SJCRH30 (cell line): ENCODE data around the gene OLFM2. TPM values are rescaled to one million over a fixed set of nuclear protein-coding genes. Genes with fewer than 3 reads are reported as not detected.

Source experiments
- DNase-seq, 2 experiments: peaks; one replicate each; pipeline ENCODE4 v3.0.0-alpha.2; 2015 to 2020
- H3K27ac ChIP-seq: fragments of 250-450 bp; sonication (Bioruptor Pico); 2 replicates; pipeline ENCODE4 v1.5.1; 2020; ENCODE audit warnings: mild to moderate bottlenecking, moderate library complexity
- H3K27me3 ChIP-seq: fragments of 250-450 bp; sonication (Bioruptor Pico); 2 replicates; pipeline ENCODE4 v1.5.1; 2020; ENCODE audit warnings: mild to moderate bottlenecking, moderate library complexity
- H3K36me3 ChIP-seq: fragments of 250-450 bp; sonication (Bioruptor Pico); 2 replicates; pipeline ENCODE4 v1.5.1; 2020; ENCODE audit warnings: mild to moderate bottlenecking, moderate library complexity
- H3K4me1 ChIP-seq: fragments of 250-450 bp; sonication (Bioruptor Pico); 2 replicates; pipeline ENCODE4 v1.5.1; 2020; ENCODE audit warnings: mild to moderate bottlenecking, moderate library complexity
- H3K4me3 ChIP-seq: fragments of 250-450 bp; sonication (Bioruptor Pico); 2 replicates; pipeline ENCODE4 v1.5.1; 2020; ENCODE audit warnings: mild to moderate bottlenecking, moderate library complexity
- H3K9me3 ChIP-seq: fragments of 250-450 bp; sonication (Bioruptor Pico); replicated peaks from 2 replicates; pipeline ENCODE4 v1.5.1; 2020; ENCODE audit warnings: mild to moderate bottlenecking, moderate library complexity
- total RNA-seq: library from RNA; depleted of rRNA; stranded (reverse); fragments of >200 nt; shearing (Covaris generic); gene quantifications from 2 replicates; pipeline ENCODE4 v1.2.3, GENCODE V29; 2014; rRNA removed

Gene OLFM2
- total RNA-seq = 0.20 TPM in 1 of 2 replicates, not detected in the other

DNA sequence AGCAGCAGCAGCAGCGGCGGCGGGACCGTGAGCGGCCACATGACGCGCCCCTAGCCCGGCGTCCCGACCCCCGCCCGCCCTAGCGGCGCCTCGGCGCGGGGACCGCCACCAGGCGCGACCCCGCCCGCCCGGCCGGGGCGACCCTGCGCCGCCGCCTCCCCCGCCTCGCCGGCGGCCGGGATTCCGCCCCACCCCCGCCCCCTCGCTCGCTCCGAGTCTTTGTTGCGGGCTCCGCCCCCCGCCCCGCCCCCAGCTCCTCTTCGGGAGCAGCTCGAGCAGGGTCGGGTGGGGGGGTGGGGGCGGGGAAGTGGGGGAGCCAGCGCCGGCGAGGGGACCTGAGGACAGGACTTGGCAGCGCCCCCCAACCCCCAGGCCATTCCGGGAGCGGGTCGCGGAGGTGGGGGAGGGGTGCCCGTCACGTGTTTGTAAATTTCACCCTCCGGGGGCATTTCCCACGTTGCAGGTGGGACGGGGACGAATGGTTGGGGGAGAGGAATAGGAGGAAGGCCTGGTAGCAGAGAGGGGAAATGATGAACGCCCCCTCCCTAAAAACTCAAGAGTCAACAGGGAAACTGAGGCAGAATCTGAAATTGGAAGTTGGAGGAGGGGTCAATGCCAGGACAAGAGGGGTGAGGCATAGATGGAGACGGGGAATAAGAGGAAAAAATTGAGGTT lies at the start of gene OLFM2:
Gene OLFM2 (minus strand): TSS at position 190 of the 675 bp plus-strand sequence. CDS start 149 bp downstream, at position 41.
- no peaks in the 10 kb centered on the region for H3K9me3 ChIP-seq
- no peak for DNase-seq
- H3K27me3 ChIP-seq = no peaks in the 10 kb centered on the region
- H3K4me1 ChIP-seq = no peaks in the 10 kb centered on the region
- no peaks in the 10 kb centered on the region for H3K36me3 ChIP-seq
- H3K4me3 ChIP-seq = no peak within 1 kb of the TSS
- H3K27ac ChIP-seq = no peak within 1 kb of the TSS

DNA sequence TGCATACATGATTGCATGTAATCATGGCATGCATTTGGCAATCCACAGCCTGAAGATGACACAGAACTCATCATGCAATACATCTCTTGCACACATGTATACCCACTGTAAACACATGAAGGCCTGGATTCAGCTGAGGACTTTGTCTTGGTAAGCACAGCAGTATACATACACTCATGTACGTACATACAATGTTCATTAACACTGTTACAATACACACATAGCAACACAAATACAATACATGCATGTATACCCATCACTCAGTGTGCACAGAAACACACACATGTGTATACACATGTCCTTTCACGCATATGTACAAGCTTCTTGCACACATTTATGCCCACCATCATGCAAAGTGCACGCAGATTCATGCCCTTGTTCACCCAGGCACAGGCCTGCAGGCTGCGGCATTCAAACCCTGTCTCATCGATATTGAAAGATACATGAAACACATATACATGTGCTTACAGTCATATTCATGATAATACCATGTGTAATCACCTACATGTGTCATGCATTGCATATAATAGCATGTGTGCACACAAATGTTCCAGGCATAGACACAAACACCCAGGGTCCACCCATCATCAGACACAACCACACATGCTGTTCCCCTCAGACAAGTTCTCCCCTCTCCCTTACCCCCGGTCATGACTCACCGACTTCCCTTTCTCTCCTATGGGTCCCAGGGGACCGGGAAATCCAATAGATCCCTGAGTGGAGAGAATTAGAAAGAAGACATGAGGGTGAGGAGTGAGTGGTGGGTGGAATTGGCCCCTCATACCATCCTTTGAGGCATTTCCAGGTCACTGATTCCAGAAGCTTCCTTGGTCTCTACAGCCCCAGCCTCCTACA lies 45.3 kb upstream of the OLFM2 start:
- no peaks in the 10 kb centered on the region for H3K36me3 ChIP-seq
- H3K27ac ChIP-seq = no peak overlapping the region
- no peak for DNase-seq

DNA sequence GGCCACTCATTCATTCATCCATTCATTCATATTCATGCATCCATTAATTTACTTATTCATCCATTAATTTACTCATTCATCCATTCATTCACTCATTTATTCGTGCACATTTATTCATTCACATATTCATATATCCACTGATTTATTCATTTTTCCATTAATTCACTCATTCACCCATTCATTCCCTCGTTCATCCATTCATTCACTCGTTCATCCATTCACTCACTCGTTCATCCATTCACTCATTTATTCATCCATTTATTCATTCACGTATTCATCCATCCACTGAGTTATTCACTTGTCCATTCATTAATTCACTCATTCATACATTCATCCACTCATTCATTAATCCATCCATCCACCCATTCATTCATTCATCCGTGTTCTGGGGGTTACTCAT lies 35.8 kb upstream of the OLFM2 start:
- H3K36me3 ChIP-seq = no peaks in the 10 kb centered on the region
- no peak for DNase-seq

More for the DNA sequence above, 45.3 kb upstream of the OLFM2 start:
- Histone ChIP-seq H3K9me3 (no peaks in the 10 kb centered on the region), H3K4me3 (no peak overlapping the region), H3K27me3 (no peaks in the 10 kb centered on the region), H3K4me1 (no peaks in the 10 kb centered on the region)

DNA sequence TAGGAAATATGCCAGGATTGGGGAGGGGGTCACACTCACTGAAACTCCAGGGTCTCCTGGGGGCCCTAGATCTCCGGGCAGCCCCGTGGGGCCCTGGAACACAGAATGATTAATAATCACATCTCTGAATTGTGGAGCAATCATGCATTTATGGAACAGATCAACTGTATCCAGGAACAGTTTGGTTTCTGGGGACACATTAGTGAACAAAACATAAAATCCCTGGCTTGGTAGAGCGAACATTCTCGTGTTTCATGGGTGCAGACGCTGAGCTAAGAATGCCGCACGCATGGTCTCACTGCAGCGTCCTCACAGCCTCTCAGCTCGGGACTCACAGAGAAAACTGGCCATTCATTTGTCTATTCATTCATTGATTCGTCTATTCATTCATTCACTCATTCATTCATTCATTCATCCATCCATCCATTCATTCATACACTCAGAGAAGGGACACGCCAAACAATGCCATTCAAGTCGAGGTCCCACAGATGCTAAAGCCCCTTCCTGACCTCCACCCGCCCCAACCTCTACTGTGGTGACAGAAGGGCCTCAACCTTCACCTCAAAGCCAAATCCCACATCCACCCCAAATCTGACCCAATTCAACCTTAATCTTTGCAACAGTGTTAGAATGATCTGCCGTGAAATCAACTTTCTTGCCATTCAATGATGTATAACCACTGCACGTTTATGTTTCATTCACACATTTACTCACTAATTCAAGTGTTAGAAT lies 35.0 kb upstream of the OLFM2 start:
- no peak overlapping the region for H3K4me3 ChIP-seq
- H3K36me3 ChIP-seq = no peaks in the 10 kb centered on the region
- no peak overlapping the region for H3K27ac ChIP-seq
- no peaks in the 10 kb centered on the region for H3K9me3 ChIP-seq
- H3K27me3 ChIP-seq = no peaks in the 10 kb centered on the region
- H3K4me1 ChIP-seq = no peaks in the 10 kb centered on the region
- DNase-seq = no peak

More for the DNA sequence above, 35.8 kb upstream of the OLFM2 start:
- H3K9me3 ChIP-seq = no peaks in the 10 kb centered on the region
- H3K27me3 ChIP-seq = no peaks in the 10 kb centered on the region
- H3K27ac ChIP-seq = no peak overlapping the region
- H3K4me1 ChIP-seq = no peaks in the 10 kb centered on the region
- no peak overlapping the region for H3K4me3 ChIP-seq

DNA sequence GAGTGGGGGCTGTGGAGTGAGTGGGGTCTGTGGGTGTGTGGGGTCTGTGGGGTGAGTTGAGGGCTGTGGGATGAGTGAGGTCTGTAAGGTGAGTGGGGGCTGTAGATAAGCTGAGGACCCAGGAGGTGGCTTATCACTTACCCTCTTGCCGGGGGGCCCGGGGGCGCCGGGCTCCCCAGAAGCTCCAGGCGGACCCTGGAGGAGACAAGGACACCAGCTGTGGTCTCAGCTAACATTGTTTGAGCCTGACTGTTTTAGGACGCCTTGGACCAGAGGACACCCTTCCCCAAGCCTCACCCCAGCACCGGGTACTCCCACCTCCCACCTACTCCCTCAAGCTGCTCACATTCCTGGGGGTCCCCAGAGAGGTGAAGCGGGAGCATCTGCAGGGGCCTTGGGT lies 34.2 kb upstream of the OLFM2 start:
- H3K4me3 ChIP-seq = no peak overlapping the region
- H3K9me3 ChIP-seq = no peaks in the 10 kb centered on the region
- DNase-seq = no peak
- no peak overlapping the region for H3K27ac ChIP-seq
- no peaks in the 10 kb centered on the region for H3K36me3 ChIP-seq
- H3K27me3 ChIP-seq = no peaks in the 10 kb centered on the region
- H3K4me1 ChIP-seq = no peaks in the 10 kb centered on the region

DNA sequence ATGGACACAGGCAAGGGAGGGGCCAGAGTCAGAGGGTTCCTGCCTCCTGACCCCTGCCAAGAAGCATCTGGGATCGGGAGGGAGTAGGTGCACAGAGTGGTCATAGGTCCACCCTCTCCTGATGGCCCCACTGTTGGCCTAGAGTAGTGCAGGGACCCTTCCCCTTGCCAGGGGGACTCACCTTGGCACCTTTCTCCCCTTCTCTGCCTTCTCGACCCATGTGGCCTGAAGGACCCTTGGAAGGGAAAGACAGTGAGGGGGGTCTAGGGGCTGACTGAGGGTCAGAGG lies 33.3 kb upstream of the OLFM2 start:
- H3K27me3 ChIP-seq = no peaks in the 10 kb centered on the region
- no peaks in the 10 kb centered on the region for H3K36me3 ChIP-seq
- no peak overlapping the region for H3K4me3 ChIP-seq
- H3K27ac ChIP-seq = no peak overlapping the region
- DNase-seq = no peak
- no peaks in the 10 kb centered on the region for H3K9me3 ChIP-seq
- no peaks in the 10 kb centered on the region for H3K4me1 ChIP-seq

DNA sequence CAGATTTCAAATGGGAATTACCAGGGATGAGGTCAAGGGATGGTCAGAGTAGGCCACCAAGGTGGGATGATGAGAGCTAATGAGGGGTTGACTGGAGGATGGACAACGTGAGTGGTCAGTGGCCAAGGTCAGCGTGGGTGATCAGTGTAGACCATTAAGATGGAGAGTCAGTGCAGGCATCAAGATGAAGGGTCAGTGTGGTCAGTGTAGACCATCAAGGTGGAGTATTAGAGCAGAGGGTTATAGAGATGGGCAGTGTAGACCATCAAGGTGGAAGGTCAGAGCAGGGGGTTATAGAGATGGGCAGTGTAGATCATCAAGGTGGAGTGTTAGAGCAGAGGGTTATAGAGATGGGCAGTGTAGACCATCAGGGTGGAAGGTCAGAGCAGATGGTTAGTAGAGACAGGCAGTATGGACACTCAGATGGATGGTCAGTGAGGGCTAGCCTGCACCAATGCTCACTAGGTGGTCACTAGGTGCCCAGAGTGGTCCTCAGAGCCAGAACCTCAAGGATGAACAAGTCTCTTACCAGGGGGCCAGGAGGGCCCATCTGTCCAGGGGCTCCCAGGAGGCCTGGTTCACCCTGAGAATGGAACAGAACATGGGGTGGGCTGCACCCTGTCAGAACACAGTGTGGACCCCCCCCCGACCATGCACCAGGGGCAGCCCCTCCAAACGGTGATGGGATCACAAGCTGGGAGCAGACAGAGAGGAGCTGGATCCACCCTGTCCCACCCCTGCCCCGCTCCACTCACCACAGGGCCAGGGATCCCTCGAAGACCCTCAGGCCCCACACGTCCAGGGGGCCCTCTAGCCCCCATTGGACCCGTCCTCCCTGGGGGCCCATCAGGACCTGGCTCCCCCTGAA lies 32.7 kb upstream of the OLFM2 start:
- no peaks in the 10 kb centered on the region for H3K27me3 ChIP-seq
- no peaks in the 10 kb centered on the region for H3K4me1 ChIP-seq
- no peaks in the 10 kb centered on the region for H3K36me3 ChIP-seq
- no peak overlapping the region for H3K27ac ChIP-seq
- DNase-seq = no peak
- H3K9me3 ChIP-seq = no peaks in the 10 kb centered on the region
- no peak overlapping the region for H3K4me3 ChIP-seq

DNA sequence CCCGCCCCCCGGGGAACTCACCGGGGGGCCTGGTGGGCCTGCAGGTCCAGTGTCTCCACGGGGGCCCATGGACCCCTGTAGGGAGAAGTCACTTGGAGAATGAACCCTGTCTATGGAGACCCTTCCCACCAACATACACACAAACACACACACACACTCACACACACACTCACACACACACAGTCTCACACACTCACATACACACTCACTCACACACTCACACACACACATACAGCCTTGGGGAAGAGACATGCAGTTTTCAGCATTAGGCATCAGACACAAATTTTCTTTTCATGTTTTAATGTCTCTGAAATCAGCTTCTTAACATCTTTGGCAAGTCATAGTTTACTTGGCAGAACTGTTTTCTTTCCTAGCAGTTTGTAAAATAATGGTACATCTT lies 31.0 kb upstream of the OLFM2 start:
- Histone ChIP-seq H3K4me1 (no peaks in the 10 kb centered on the region), H3K27me3 (no peaks in the 10 kb centered on the region), H3K27ac (no peak overlapping the region), H3K4me3 (no peak overlapping the region), H3K36me3 (no peaks in the 10 kb centered on the region), H3K9me3 (no peaks in the 10 kb centered on the region)
- DNase-seq = no peak

DNA sequence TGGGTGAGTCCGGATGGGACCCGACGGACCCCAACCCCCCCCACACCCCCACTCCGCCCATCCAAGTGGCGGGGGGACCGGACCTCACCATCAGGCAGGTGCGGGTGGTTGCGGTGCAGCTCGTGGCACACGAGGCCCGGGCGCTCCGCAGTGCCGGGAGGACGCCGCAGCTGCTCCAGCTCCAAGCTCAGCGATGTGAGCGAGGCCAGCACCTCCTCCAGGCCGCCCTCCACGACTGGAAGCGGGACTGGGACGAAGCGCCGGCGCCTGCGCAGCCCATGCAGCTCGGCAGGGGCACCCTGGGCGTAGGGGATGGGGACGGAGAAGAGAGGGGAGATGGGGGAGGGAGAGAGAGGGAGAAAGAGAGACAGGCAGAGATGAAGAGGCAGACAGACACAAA lies 30.1 kb upstream of the OLFM2 start:
- Histone ChIP-seq H3K9me3 (no peaks in the 10 kb centered on the region), H3K4me3 (no peak overlapping the region), H3K27ac (no peak overlapping the region), H3K36me3 (no peaks in the 10 kb centered on the region), H3K4me1 (no peaks in the 10 kb centered on the region), H3K27me3 (no peaks in the 10 kb centered on the region)
- DNase-seq = no peak

DNA sequence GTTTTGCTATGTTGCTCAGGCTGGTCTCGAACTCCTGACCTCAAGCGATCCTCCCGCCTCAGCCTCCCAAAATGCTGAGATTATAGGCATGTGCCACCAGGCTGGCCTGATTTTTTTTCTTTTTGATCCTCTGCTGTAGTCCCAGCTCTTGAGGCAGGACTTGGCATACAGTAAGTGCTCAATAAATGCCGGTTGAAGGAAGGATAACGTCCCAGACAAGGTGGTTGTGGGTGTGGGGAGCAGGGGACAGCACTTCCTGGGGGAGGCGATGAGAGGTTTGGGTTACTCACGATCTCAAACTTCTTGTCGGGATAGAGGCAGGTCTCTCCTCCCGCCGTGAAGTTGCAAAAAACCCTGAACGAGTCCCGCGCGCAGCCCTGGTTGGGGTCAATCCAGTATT lies 29.7 kb upstream of the OLFM2 start:
- H3K27ac ChIP-seq = no peak overlapping the region
- no peaks in the 10 kb centered on the region for H3K4me1 ChIP-seq
- H3K9me3 ChIP-seq = no peaks in the 10 kb centered on the region
- H3K36me3 ChIP-seq = no peaks in the 10 kb centered on the region
- H3K4me3 ChIP-seq = no peak overlapping the region
- DNase-seq = no peak
- no peaks in the 10 kb centered on the region for H3K27me3 ChIP-seq

DNA sequence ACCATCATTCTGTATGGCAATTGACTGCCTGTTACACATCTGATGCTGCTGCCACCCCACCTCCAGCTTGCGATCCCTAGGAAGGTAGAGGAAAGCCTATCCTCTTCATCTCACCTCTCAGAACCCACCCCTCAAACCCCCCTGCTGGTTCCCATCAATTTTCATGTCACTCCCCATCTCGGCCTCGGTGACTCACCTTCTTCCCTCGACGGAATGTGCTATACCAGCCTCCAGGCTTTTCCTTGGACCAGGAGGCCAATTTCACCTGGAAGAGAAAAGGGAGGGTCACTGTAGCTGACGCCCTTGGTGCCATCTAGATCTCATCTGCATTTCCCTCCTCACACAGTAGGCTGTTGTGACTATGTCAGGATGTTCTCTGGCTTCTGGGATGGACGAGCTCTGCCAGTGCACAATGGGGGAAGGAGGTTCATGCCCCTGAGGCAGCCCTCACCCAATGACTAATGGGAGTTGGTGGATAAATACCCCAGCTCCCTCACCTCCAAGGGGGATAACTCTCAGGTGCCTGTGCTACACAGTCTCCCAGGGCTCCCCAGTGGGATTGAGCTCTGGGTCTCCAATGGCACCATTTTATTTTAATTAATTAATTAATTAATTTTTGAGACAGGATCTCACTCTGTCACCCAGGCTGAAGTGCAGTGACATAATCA lies 26.4 kb upstream of the OLFM2 start:
- no peaks in the 10 kb centered on the region for H3K36me3 ChIP-seq
- H3K27ac ChIP-seq = no peak overlapping the region
- H3K4me3 ChIP-seq = no peak overlapping the region
- no peaks in the 10 kb centered on the region for H3K9me3 ChIP-seq
- no peaks in the 10 kb centered on the region for H3K4me1 ChIP-seq
- no peaks in the 10 kb centered on the region for H3K27me3 ChIP-seq
- DNase-seq = no peak

DNA sequence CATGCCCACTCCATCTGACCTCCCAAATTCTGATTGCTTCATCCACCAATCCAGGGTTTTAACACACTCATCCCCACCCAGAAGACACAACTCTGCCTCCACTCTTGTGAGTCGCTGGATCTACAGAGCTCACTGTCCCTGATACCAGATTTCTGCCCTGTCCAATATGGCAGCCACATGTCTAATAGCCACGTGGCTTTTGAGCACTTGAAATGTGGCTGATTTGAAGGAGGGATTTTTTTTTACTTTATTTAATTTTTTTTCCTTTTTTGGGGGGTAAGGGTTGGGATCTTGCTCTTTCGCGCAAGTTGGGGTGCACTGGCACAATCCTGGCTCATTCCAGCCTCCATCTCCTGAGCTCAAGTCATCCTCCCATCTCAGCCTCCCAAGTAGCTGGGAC lies 24.8 kb upstream of the OLFM2 start:
- Histone ChIP-seq H3K27ac (no peak overlapping the region), H3K36me3 (no peaks in the 10 kb centered on the region), H3K4me3 (no peak overlapping the region), H3K9me3 (no peaks in the 10 kb centered on the region), H3K4me1 (no peaks in the 10 kb centered on the region), H3K27me3 (no peaks in the 10 kb centered on the region)
- DNase-seq = no peak

DNA sequence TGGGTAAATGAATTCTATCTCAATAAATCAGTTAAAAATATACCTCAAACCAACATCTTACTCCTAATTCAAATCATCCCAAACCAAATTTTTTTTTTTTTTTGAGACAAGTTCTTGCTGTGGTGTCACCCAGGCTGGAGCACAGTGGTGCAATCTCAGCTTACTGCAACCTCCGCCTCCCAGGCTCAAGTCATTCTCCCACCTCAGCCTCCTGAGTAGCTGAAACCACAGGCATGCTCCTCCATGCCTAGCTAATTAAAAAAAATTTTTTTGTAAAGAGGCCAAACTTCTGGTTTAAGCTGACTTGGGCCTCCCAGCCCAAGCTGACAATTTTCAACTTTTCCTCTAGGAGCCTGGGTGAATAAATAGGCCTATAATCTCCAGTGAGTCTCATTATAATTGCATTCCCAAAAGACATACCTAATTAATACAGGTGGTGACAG lies 22.1 kb upstream of the OLFM2 start:
- no peak overlapping the region for H3K27ac ChIP-seq
- no peaks in the 10 kb centered on the region for H3K4me1 ChIP-seq
- H3K9me3 ChIP-seq = no peaks in the 10 kb centered on the region
- H3K4me3 ChIP-seq = no peak overlapping the region
- H3K36me3 ChIP-seq = no peaks in the 10 kb centered on the region
- no peaks in the 10 kb centered on the region for H3K27me3 ChIP-seq
- DNase-seq = no peak

DNA sequence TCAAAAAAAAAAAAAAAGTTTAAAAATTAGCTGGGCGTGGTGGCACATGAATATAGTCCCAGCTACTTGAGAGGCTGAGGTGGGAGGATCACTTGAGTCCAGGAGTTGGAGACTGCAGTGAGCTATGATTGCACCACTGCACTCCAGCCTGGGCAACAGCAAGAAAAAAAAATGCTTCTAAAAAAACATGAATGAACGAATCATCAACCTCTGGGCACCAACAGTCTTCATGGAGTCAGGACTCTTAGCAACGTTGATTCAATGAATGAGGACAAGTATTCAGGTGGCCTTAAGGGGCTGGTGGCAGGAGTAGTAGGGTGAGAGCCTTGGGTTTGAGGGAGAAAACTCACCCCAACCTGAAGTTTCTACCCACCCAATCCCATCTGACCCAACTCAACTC lies 20.6 kb upstream of the OLFM2 start:
- no peaks in the 10 kb centered on the region for H3K4me1 ChIP-seq
- no peaks in the 10 kb centered on the region for H3K36me3 ChIP-seq

More for the DNA sequence above, 20.6 kb upstream of the OLFM2 start:
- H3K4me3 ChIP-seq = no peak overlapping the region
- no peaks in the 10 kb centered on the region for H3K27me3 ChIP-seq
- H3K27ac ChIP-seq = no peak overlapping the region
- no peaks in the 10 kb centered on the region for H3K9me3 ChIP-seq
- no peak for DNase-seq
